B cell (primary cell): ENCODE data around the gene SLC19A3. TPM values are rescaled to one million over a fixed set of nuclear protein-coding genes. Genes with fewer than 3 reads are reported as not detected.

Source experiments
- ATAC-seq: fragments of 200-7000 bp; cut with Tn5 transposase; one replicate; pipeline ENCODE4 v1.10.0; 2021; ENCODE audit warnings: low read depth, mild to moderate bottlenecking, moderate number of reproducible peaks, moderate library complexity
- CTCF ChIA-PET: fragments of 350-600 bp; sonication (Branson Sonifier 250); formaldehyde crosslinking; loops from one replicate; lab custom pipeline; 2021; ENCODE audit warnings: antibody characterized with exemption, inconsistent platforms; lab: Charles Lee
- POLR2A ChIA-PET: fragments of 350-600 bp; sonication (Branson Sonifier 250); formaldehyde crosslinking; loops from one replicate; lab custom pipeline; 2021; ENCODE audit warnings: antibody characterized with exemption; lab: Charles Lee
- DNase-seq: peaks from one replicate; pipeline ENCODE4 v3.0.0; 2013
- H2AFZ ChIP-seq: 2 replicates; pipeline ENCODE4 v1.6.1; 2012; ENCODE audit warnings: mild to moderate bottlenecking, low read depth, low read length; ENCODE audit not compliant: insufficient read depth, poor library complexity, severe bottlenecking
- H3K27ac ChIP-seq, 2 donors: 1 replicate in 1 of 2; 2 replicates in 1 of 2; pipeline ENCODE4 v1.5.1; 2012 to 2013; ENCODE audit warnings: low read length in 2 of 2, mild to moderate bottlenecking in 2 of 2, moderate library complexity in 1 of 2
- H3K27me3 ChIP-seq, 4 experiments: fragments of 200-600 bp in 1 of 4; sonication (generic) in 1 of 4; replicated peaks in 1 of 4; 1 replicate in 2 of 4; 2 replicates in 2 of 4; pipeline versions ENCODE4 v1.6.1 to v1.7.0; 2013 to 2016; ENCODE audit warnings: low read length in 3 of 4, mild to moderate bottlenecking in 2 of 4, mixed read lengths in 1 of 4, moderate library complexity in 1 of 4; ENCODE audit not compliant: insufficient read depth in 4 of 4, control insufficient read depth in 3 of 4; ENCODE audit errors: control extremely low read depth in 1 of 4
- H3K36me3 ChIP-seq, 2 experiments: replicated peaks in 1 of 2; 1 replicate in 1 of 2; 2 replicates in 1 of 2; pipeline versions ENCODE4 v1.6.1 to v1.7.1; 2013; ENCODE audit warnings: low read length in 1 of 2; ENCODE audit not compliant: insufficient read depth in 2 of 2, control insufficient read depth in 1 of 2; ENCODE audit errors: control extremely low read depth in 1 of 2, extremely low read depth in 1 of 2
- H3K4me1 ChIP-seq, 2 donors: fragments of 200-600 bp in 1 of 2; sonication (generic) in 1 of 2; 1 replicate in 1 of 2; 2 replicates in 1 of 2; pipeline versions ENCODE4 v1.5.1 to v1.6.1; 2013 to 2017; ENCODE audit warnings: low read length in 2 of 2; ENCODE audit not compliant: control insufficient read depth in 2 of 2, insufficient read depth in 2 of 2
- H3K4me2 ChIP-seq: replicated peaks from 2 replicates; pipeline ENCODE3; 2012; ENCODE audit warnings: mild to moderate bottlenecking, low read depth, low read length; ENCODE audit not compliant: poor library complexity, severe bottlenecking
- H3K4me3 ChIP-seq, 5 experiments: fragments of 200-600 bp in 1 of 5; sonication (generic) in 1 of 5; 1 replicate in 3 of 5; 2 replicates in 2 of 5; pipeline versions ENCODE4 v1.5.1 to v1.7.0; 2011 to 2016; ENCODE audit warnings: low read length in 4 of 5, mild to moderate bottlenecking in 4 of 5, low read depth in 2 of 5, control low read depth in 1 of 5, moderate library complexity in 1 of 5; ENCODE audit not compliant: insufficient read depth in 1 of 5; ENCODE audit errors: control extremely low read depth in 1 of 5, extremely low read depth in 1 of 5
- H3K79me2 ChIP-seq: fragments of 200-600 bp; sonication (generic); one replicate; pipeline ENCODE4 v1.6.0; 2016; ENCODE audit warnings: low read length; ENCODE audit not compliant: control insufficient read depth, insufficient read depth
- H3K9ac ChIP-seq: fragments of 200-600 bp; sonication (generic); 2 replicates; pipeline ENCODE4 v1.6.1; 2017; ENCODE audit warnings: mild to moderate bottlenecking, low read length, moderate library complexity
- H3K9me3 ChIP-seq, 3 donors: one replicate each; pipeline versions ENCODE4 v1.6.1 to v1.7.1; 2013; ENCODE audit warnings: low read length in 2 of 3; ENCODE audit not compliant: control insufficient read depth in 2 of 3, insufficient read depth in 1 of 3; ENCODE audit errors: control extremely low read depth in 1 of 3
- H4K20me1 ChIP-seq: 2 replicates; pipeline ENCODE4 v1.6.0; 2012; ENCODE audit warnings: mild to moderate bottlenecking, low read length; ENCODE audit not compliant: insufficient read depth, control insufficient read depth, poor library complexity, severe bottlenecking
- H3K27ac Mint-ChIP-seq: one replicate; pipeline ENCODE4 v1.8.0; 2021; ENCODE audit warnings: mixed read lengths
- H3K27me3 Mint-ChIP-seq: one replicate; pipeline ENCODE4 v1.8.0; 2021; ENCODE audit warnings: mixed read lengths
- H3K4me1 Mint-ChIP-seq: one replicate; pipeline ENCODE4 v1.8.0; 2021; ENCODE audit warnings: mixed read lengths
- H3K4me3 Mint-ChIP-seq: one replicate; pipeline ENCODE4 v1.8.0; 2021; ENCODE audit warnings: mixed read lengths
- H3K9me3 Mint-ChIP-seq: one replicate; pipeline ENCODE4 v1.8.0; 2022; ENCODE audit warnings: mixed read lengths; ENCODE audit not compliant: insufficient read depth
- CTCF ChIP-seq: fragments of 200-600 bp; IDR thresholded peaks from one replicate; pipeline ENCODE4 v1.8.0; 2022; ENCODE audit warnings: antibody characterized with exemption, mild to moderate bottlenecking
- EZH2 ChIP-seq: IDR thresholded peaks from 2 replicates; pipeline ENCODE4 v1.6.1; 2012; ENCODE audit warnings: borderline replicate concordance, low read depth, mild to moderate bottlenecking, moderate library complexity, low read length; ENCODE audit not compliant: insufficient read depth, poor library complexity, severe bottlenecking
- WGBS: methylation state at CpG from one replicate; pipeline ENCODE4 v1.1.5; 2013; ENCODE audit warnings: missing lambda C conversion rate; ENCODE audit not compliant: insufficient coverage; 5-methylcytosine and 5-hydroxymethylcytosine counted together
- intact Hi-C: fragments of 100-400 bp; cut with micrococcal nuclease; formaldehyde crosslinking; loops from one replicate; pipeline ENCODE4 v1.10.0; 2022
- polyA plus RNA-seq: library from polyadenylated mRNA; depleted of rRNA; stranded (reverse); fragments of >200 nt; gene quantifications from 2 replicates; pipeline ENCODE4 v1.2.3, GENCODE V29; 2012
- total RNA-seq, 2 donors: library from RNA; stranded (reverse); fragments of 120-200 nt in 1 of 2; gene quantifications; 1 replicate in 1 of 2; 2 replicates in 1 of 2; pipeline versions ENCODE4 v1.2.3 to v1.2.4, GENCODE V29; 2013 to 2022

SLC19A3 gene
- total and polyA plus RNA-seq, 2 donors (not counting 1 experiment from before 2014, with no cell fraction given): not detected

DNA sequence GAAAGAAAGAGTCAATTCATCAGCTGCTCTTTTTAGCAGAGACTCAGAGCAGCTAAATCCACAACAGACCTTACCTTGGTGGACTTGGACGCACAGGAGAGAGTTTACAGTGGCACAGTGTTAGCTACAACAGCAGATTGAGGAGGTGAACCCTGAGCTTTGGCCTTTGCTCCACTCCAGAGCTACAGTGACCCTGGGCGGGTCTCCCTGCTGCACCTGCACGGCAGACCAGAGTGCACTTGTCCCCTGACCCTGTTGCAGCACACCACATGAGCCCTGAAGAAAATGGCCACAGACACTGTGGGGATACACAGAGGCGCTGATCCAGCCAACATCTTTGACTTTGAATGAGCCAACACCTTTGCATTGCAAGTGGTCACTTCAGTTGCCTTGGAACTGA, 11.0 kb downstream of the SLC19A3 start:
- Histone ChIP-seq H3K4me3 (no peak overlapping the region), H4K20me1 (no peaks in the 10 kb centered on the region), H2AFZ (no peak overlapping the region), H3K36me3 (no peaks in the 10 kb centered on the region), H3K4me1 (no peaks in the 10 kb centered on the region), H3K9ac (no peak overlapping the region), H3K9me3 (no peaks in the 10 kb centered on the region), H3K79me2 (no peaks in the 10 kb centered on the region), H3K27ac (no peak overlapping the region), H3K4me2 (no peak overlapping the region), H3K27me3 (no peaks in the 10 kb centered on the region)
- Mint-ChIP-seq H3K9me3 (no peaks in the 10 kb centered on the region), H3K4me1 (no peaks in the 10 kb centered on the region), H3K27me3 (peaks cover 24% of the 10 kb centered on the region), H3K4me3 (no peak overlapping the region), H3K27ac (no peak overlapping the region)
- WGBS: 93% methylated on average over 4 of the region's 4 CpGs
- ChIA-PET CTCF (no interaction called here), POLR2A (no interaction called here)
- ATAC-seq: no peak
- intact Hi-C loops: no loop called here
- DNase-seq: no peak
- TF ChIP-seq EZH2 (no peak), CTCF (no peak)

DNA sequence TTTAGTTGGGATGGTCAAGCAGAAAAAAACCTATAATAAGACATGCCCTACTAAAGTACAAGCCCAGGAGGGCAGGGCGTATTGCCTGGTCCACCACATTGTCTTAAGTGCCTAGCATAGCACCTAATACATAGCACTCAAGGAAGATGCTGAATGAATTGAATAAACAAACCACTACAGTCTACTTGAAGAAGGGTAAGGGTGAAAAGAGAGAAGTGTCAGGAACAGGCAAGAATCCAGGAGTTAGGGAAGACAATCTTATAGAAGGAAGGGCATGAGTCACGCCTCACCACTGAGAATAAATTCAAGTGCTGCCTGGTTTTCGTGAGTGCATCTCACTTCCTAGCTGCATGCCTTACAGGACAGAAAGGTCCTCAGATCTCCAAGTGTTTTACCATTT, 13.9 kb downstream of the SLC19A3 start:
- Histone ChIP-seq H2AFZ (no peak overlapping the region), H4K20me1 (no peaks in the 10 kb centered on the region), H3K9me3 (peaks cover 0 to 3% (median 0%) of the 10 kb centered on the region in 3 donors), H3K27me3 (no peaks in the 10 kb centered on the region), H3K36me3 (no peaks in the 10 kb centered on the region), H3K4me1 (no peaks in the 10 kb centered on the region), H3K4me3 (no peak overlapping the region), H3K79me2 (no peaks in the 10 kb centered on the region), H3K27ac (no peak overlapping the region), H3K9ac (no peak overlapping the region), H3K4me2 (no peak overlapping the region)
- peaks cover 30% of the 10 kb centered on the region for H3K27me3 Mint-ChIP-seq
- H3K9me3 Mint-ChIP-seq: no peaks in the 10 kb centered on the region
- H3K27ac Mint-ChIP-seq: no peak overlapping the region
- ATAC-seq (no peak), DNase-seq (no peak)
- TF ChIP-seq EZH2 (no peak), CTCF (no peak)
- no peaks in the 10 kb centered on the region for H3K4me1 Mint-ChIP-seq
- CTCF ChIA-PET: no interaction called here
- POLR2A ChIA-PET: no interaction called here
- 100% methylated on average over 1 of the region's 3 CpGs for WGBS
- intact Hi-C loops: no loop called here
- no peak overlapping the region for H3K4me3 Mint-ChIP-seq
